CD4-positive, alpha-beta T cell treated with Interferon gamma for 1 hour (primary cell): ENCODE results near the gene KIAA1191.
"Not testable (repeated sequence)": the region's sequence is repeated elsewhere in the genome, so short reads cannot be mapped to it uniquely, and the experiment has no call there.

Experiments used
- DNase-seq: peaks from one replicate; pipeline ENCODE4 v3.0.0-alpha.2; 2020

KIAA1191 gene

DNA sequence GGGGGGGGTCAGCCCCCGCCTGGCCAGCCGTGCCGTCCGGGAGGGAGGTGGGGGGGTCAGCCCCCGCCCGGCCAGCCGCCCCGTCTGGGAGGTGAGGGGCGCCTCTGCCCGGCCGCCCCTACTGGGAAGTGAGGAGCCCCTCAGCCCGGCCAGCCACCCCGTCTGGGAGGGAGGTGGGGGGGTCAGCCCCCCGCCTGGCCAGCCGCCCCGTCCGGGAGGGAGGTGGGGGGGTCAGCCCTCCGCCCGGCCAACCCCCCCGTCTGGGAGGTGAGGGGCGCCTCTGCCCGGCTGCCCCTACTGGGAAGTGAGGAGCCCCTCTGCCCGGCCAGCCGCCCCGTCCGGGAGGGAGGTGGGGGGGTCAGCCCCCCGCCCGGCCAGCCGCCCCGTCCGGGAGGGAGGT, 56.2 kb downstream of the KIAA1191 start:
- DNase-seq, result not testable (repeated sequence)
